K562 treated with DMSO at 1 percent for 48 hours (cell line): ENCODE data around the gene GALNT14. TPM values are rescaled to one million over a fixed set of nuclear protein-coding genes. Genes with fewer than 3 reads are reported as not detected.

ENCODE experiments used
- total RNA-seq: library from RNA; unstranded; fragments of 300-600 nt; gene quantifications from 2 replicates; pipeline ENCODE4 v1.2.3, GENCODE V29; 2022; ENCODE audit warnings: low replicate concordance; ENCODE audit errors: extremely low read depth

The GALNT14 gene, protein sequence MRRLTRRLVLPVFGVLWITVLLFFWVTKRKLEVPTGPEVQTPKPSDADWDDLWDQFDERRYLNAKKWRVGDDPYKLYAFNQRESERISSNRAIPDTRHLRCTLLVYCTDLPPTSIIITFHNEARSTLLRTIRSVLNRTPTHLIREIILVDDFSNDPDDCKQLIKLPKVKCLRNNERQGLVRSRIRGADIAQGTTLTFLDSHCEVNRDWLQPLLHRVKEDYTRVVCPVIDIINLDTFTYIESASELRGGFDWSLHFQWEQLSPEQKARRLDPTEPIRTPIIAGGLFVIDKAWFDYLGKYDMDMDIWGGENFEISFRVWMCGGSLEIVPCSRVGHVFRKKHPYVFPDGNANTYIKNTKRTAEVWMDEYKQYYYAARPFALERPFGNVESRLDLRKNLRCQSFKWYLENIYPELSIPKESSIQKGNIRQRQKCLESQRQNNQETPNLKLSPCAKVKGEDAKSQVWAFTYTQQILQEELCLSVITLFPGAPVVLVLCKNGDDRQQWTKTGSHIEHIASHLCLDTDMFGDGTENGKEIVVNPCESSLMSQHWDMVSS
- total RNA-seq: not detected in 2 replicates

GRCh38 chr2:31138037-31138962 lies at the start of gene GALNT14:
Gene GALNT14 (minus strand): TSS chr2:31138440. CDS start chr2:31138086, 354 bp downstream.

Other genes with a start within 250 kb of the GALNT14 start
- gene CAPN14, start 79.1 kb upstream of the GALNT14 start, total RNA-seq: not detected in 2 replicates
- not detected in 2 replicates for gene EHD3, start 95.7 kb upstream of the GALNT14 start, total RNA-seq